AG04450 (cell line): Measurements from ENCODE around the gene TUBGCP3. TPM values are rescaled to one million over a fixed set of nuclear protein-coding genes. Genes with fewer than 3 reads are reported as not detected.

Experiments used
- CTCF ChIA-PET: fragments of 300-600, 350-600 bp; formaldehyde crosslinking; extraction: SDS; loops from one replicate; lab custom pipeline; 2022; ENCODE audit warnings: antibody characterized with exemption, inconsistent platforms; lab: Charles Lee
- POLR2A ChIA-PET: fragments of 350-600 bp; formaldehyde crosslinking; extraction: SDS; loops from one replicate; lab custom pipeline; 2021; ENCODE audit warnings: antibody characterized with exemption, inconsistent platforms; lab: Yijun Ruan, JAX
- DNase-seq: peaks from one replicate; pipeline ENCODE4 v3.0.0-alpha.2; 2011; ENCODE audit warnings: low read depth, low spot score
- H3K27ac ChIP-seq: one replicate; pipeline ENCODE4 v1.5.1; 2012; ENCODE audit warnings: low read depth, low read length, control low read depth
- H3K27me3 ChIP-seq: one replicate; pipeline ENCODE4 v1.6.0; 2012; ENCODE audit warnings: low read length; ENCODE audit not compliant: control insufficient read depth, insufficient read depth
- H3K4me3 ChIP-seq: 2 replicates; pipeline ENCODE4 v1.5.1; 2011; ENCODE audit warnings: mild to moderate bottlenecking, low read depth, low read length, control low read depth
- H3K9me3 ChIP-seq: 2 replicates; pipeline ENCODE4 v1.5.1; 2012; ENCODE audit warnings: low read length; ENCODE audit not compliant: control insufficient read depth, insufficient read depth
- CTCF ChIP-seq: IDR thresholded peaks from 2 replicates; pipeline ENCODE4 v1.5.1; 2011; ENCODE audit warnings: low read depth, low read length, control low read depth, inconsistent platforms
- polyA plus RNA-seq: library from polyadenylated mRNA; depleted of rRNA; stranded (reverse); fragments of >200 nt; gene quantifications from 2 replicates; pipeline ENCODE4 v1.2.3, GENCODE V29; 2011

Gene TUBGCP3
- polyA plus RNA-seq, 1 experiment, result 11.3 TPM

- no peak for DNase-seq
- H3K4me3 ChIP-seq, result no peak overlapping the region
- H3K9me3 ChIP-seq, result no peaks in the 10 kb centered on the region
- ChIA-PET POLR2A (no interaction called here), CTCF (no interaction called here)
- no peaks in the 10 kb centered on the region for H3K27me3 ChIP-seq
- no peak overlapping the region for H3K27ac ChIP-seq
- no peak for TF ChIP-seq CTCF
These were observed 114.1 kb downstream of the TUBGCP3 start for GRCh38 chr13:112473818-112474217.

- TF ChIP-seq CTCF, result no peak
- ChIA-PET POLR2A (no interaction called here), CTCF (interaction anchor here (0.6 kb wide), 1 partner anchor 90 kb away, joined by 3 read pairs; no protein-coding TSS in a partner anchor)
- DNase-seq, result no peak
- Histone ChIP-seq H3K27me3 (no peaks in the 10 kb centered on the region), H3K9me3 (peaks cover 14% of the 10 kb centered on the region; the same call in 1 of the 2 replicates), H3K4me3 (no peak overlapping the region), H3K27ac (no peak overlapping the region)
These were observed 118.7 kb downstream of the TUBGCP3 start for GRCh38 chr13:112469071-112469745.

GRCh38 chr13:112468069-112468468 is 119.9 kb downstream of the TUBGCP3 start:
- TF ChIP-seq CTCF, result no peak
- H3K4me3 ChIP-seq, result no peak overlapping the region
- no peak overlapping the region for H3K27ac ChIP-seq
- H3K9me3 ChIP-seq, result peaks cover 14% of the 10 kb centered on the region; the same call in 1 of the 2 replicates
- CTCF ChIA-PET, result no interaction called here
- no peak for DNase-seq
- no peaks in the 10 kb centered on the region for H3K27me3 ChIP-seq
- POLR2A ChIA-PET, result no interaction called here

GRCh38 chr13:112467236-112467635 is 120.7 kb downstream of the TUBGCP3 start:
- POLR2A ChIA-PET, result no interaction called here
- DNase-seq, result no peak
- no peak overlapping the region for H3K27ac ChIP-seq
- TF ChIP-seq CTCF, result no peak
- peaks cover 14% of the 10 kb centered on the region; the same call in 1 of the 2 replicates for H3K9me3 ChIP-seq
- CTCF ChIA-PET, result no interaction called here
- H3K4me3 ChIP-seq, result no peak overlapping the region
- H3K27me3 ChIP-seq, result no peaks in the 10 kb centered on the region
